HG02884 (cell line): Measurements from ENCODE around the gene TFDP1.
A peak's percentile ranks its signal among the peaks of the same experiment; 100 is the strongest.

Experiments used
- ATAC-seq: cut with Tn5 transposase; IDR thresholded peaks from one replicate; pipeline ENCODE4 v1.9.1; 2021; ENCODE audit warnings: mild to moderate bottlenecking, moderate library complexity; ENCODE audit not compliant: unreplicated experiment

The TFDP1 gene

GRCh38 chr13:113596321-113597200 lies 12.0 kb downstream of the TFDP1 start:
- ATAC-seq, result no peak

GRCh38 chr13:113597391-113598080 lies 13.0 kb downstream of the TFDP1 start:
- no peak for ATAC-seq

- no peak for ATAC-seq
Measured at GRCh38 chr13:113598081-113598410, 13.5 kb downstream of the TFDP1 start.

GRCh38 chr13:113598481-113598880 lies 13.9 kb downstream of the TFDP1 start:
- no peak for ATAC-seq

GRCh38 chr13:113599391-113599790 lies 14.8 kb downstream of the TFDP1 start:
- no peak for ATAC-seq

- no peak for ATAC-seq
Measured at GRCh38 chr13:113601166-113602070, 16.9 kb downstream of the TFDP1 start.

GRCh38 chr13:113602291-113602988 lies 17.9 kb downstream of the TFDP1 start:
- ATAC-seq, result no peak

- ATAC-seq, result no peak
Measured at GRCh38 chr13:113603116-113603710, 18.7 kb downstream of the TFDP1 start.

- ATAC-seq, result peak; percentile 81
Measured at GRCh38 chr13:113604186-113604585, 19.6 kb downstream of the TFDP1 start.

GRCh38 chr13:113605461-113605860 lies 20.9 kb downstream of the TFDP1 start:
- ATAC-seq, result no peak

- no peak for ATAC-seq
Measured at GRCh38 chr13:113605866-113606438, 21.4 kb downstream of the TFDP1 start.

GRCh38 chr13:113607056-113607888 lies 22.7 kb downstream of the TFDP1 start:
- ATAC-seq, result no peak

- no peak for ATAC-seq
Measured at GRCh38 chr13:113607889-113608635, 23.5 kb downstream of the TFDP1 start.

GRCh38 chr13:113608967-113609533 lies 24.5 kb downstream of the TFDP1 start:
- no peak for ATAC-seq

- no peak for ATAC-seq
Measured at GRCh38 chr13:113609616-113610015, 25.1 kb downstream of the TFDP1 start.

- no peak for ATAC-seq
Measured at GRCh38 chr13:113610266-113610665, 25.7 kb downstream of the TFDP1 start.

- no peak for ATAC-seq
Measured at GRCh38 chr13:113611996-113612395, 27.4 kb downstream of the TFDP1 start.

GRCh38 chr13:113612607-113613006 lies 28.1 kb downstream of the TFDP1 start:
- ATAC-seq, result no peak
